Bone marrow (tissue), 2 donors: ENCODE results near the gene KAZN.

Experiments
- DNase-seq, 2 donors: peaks; one replicate each; lab custom pipeline; 2025; lab: John Stamatoyannopoulos, UW

Gene KAZN

DNA sequence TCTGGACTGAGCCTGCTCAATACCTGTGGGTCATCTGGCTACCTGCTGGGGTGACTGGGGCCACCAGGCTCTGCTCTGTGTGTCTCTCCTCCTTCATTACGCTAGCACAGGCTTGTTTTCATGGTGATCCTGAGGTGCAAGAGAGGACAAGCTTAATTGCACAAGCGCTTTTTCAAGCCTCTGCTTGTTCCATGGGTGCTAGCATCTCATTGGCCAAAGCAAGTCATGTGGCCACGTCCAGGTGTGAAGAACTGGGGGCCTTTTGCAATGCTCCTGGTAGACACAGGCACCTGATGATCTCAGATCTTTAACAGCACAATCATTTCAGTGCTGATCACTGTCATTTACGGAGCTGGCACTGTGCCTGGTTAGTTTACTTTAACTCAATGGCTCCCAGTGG is 114.6 kb downstream of the KAZN start:
- no peak for DNase-seq

DNA sequence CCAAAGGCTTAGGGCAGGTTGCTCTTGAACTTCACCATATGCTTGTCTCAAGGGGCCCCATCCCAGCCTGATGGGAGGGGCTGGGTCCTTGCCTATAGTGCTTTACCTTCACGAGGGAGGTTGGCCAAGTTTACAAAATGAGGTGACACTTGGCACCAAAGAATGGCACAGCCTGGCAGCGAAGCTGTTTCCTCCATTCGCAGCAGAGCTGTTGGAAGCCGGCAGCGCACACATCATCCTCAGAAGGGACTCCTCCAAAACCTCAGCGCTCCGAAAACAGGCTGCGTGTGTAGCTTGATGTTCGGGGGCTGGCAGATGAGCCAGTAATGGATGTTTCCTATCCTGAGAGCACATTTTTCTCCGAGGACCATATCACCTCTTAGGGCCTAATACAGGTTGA is 116.8 kb downstream of the KAZN start:
- DNase-seq = no peak

DNA sequence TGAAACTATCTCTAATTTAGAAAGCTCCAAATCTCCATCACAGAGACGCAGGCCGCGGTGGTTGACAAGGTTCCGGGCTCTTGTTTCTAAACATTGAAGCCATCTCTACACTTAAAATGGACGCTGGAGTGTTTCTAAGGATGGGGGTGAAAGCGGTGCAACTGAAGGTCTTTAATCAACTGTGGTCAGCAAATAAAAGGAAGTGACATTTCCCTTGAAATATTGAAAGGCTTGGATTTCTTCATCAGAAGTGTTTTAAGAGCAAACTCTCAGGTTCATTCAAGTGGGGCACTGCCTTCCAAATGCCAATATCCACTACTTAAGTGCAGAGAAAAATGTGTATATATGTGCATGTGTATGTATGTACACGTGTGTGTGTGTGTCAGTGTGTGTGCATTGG is 117.3 kb downstream of the KAZN start:
- no peak for DNase-seq

DNA sequence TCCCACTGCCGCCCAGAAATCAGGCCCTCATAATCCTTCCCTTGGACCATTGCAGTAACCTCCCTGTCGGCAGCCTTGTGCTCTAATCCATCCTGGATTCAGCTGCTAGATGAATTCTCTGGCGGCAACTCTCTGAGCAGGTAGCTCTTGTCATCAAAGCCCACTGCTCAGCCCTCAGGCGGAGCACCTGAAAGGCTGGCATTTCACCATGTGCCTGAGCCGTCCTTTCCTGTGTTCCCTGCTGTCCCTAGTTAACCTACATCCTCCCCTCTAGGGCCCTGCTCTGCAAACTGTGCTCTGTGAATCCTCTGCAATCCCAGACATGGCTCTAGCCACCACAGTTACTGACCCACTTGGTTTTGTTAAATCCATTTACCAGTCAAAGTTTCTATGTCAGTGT is 118.0 kb downstream of the KAZN start:
- DNase-seq = no peak

DNA sequence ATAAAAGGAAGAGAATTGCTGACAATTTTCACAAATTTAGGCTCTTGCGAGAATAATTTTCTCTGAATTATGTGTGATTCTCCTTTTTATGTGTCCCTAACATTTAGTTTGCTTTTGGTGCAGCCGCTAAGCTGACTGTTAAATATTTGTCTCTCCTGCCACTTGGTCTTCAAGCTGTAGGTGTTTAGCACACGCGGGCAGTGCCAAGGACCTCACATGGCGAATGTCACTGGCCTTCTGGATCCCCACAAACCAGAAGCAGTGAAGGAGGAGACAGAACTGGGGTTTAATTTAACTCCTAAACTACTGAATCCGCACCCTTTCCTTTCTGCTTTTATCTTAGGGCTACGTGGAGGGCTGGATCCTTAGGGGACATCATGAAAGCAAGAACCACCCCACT is 120.0 kb downstream of the KAZN start:
- DNase-seq = no peak

DNA sequence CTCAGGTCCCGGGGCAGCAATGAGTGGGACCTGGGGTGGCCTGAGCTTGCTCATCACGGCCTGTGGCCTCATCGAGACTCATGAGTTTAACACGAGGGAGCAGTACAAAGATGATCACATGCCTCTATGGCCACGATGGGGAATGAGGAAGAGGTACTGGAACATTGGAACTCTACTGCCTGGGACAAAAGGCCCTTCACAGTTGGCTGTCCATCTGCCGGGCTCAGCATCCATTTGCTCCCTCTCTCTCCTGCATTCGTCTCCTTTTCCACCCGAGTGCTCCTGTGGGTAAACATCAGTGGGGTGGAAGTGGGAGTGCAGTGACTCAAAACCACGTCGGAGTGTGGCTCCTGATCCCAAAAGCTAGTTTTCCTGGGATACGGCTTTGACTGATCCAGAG is 124.9 kb downstream of the KAZN start:
- DNase-seq = no peak

DNA sequence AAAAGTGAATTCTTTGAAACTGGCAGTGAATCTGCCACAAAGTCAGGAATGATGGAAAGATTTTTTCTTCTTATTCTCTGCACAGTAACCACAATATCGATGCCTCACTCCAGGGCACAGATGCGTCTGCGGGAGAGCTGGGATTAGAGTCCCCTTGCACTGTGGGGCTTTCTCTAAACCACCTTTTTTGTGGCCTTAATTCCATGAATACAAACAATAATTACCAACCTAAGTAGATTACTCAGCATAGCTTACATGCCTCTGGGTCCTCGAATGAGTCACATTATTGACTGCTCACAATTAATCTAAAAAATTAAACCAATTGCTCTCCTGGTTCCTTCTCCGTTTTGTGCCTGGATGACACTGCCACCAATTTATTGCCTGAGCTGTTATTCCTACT is 125.8 kb downstream of the KAZN start:
- DNase-seq = no peak

DNA sequence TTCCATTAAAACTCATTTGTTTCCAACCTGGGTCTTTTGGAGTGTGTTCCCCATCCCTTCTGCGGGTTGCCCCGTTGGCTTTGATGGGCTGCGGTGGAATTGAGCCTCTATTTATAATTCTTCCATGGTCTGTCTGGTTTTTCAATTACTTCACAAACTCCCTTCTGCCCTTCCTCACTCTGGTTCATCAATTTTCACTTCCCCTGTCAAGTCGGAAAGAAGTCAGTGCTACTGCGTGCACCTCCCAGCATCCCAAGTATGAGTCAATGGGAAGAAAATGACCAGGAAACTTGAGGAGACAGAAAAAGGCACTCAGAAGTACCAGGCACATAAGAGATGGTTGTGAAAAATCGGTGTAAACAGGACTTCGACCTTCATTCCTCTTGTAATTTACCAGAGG is 126.2 kb downstream of the KAZN start:
- DNase-seq = no peak

DNA sequence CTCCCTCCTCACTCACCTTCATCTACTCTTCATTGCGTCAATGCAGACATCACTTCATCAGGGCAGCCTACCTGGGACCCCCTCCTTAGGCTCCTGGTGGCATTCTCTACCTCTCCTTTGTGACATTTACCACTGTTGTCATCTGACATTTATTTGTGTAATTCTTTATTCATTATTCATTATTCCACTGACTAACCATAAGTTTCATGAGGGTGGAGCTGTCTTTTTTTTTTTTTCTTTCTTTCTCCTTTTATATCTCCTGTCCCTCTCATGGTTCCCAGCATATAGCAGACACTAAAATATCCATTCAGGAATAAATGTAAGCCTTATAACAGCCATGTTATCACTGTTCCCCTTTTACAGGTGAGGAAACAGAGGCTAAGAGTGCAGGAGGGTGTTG is 126.8 kb downstream of the KAZN start:
- DNase-seq = no peak

DNA sequence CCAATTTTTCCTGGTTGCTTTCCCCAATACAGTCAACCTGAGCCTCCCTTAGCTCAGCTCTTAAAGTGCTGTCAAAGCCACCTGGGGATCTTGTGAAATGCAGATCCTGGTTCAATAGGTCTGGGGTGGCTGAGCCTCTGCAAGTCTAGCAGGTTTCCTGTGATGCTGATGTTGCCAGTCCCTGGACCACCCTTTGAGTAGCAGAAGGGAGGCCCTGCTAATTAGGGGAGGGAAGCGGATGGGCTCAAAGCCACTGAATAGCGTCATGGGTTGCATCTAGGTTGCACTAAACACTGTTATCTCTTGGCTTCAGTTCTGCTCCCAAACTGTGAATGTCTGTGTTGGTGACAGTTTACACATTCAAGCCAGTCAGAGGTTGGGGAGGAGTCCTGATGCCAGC is 127.2 kb downstream of the KAZN start:
- no peak for DNase-seq

DNA sequence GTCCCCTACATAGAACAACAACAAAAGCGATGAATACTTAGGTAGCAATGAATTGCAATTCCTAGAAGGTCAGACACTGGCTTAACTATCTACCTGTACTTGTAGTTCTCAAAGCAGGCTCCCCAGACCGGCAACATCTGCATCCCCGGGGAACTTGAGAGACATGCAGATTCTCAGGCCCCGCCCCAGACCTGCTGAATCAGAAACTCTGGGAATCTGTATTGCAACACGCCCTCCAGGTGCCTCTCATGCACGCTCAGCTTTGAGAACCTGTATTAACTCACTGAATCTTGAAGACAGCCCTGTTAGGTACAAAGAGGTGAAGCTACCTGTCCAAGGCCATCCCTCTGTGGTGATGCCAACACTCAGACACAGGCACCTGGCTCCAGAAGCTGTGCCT is 128.1 kb downstream of the KAZN start:
- DNase-seq = no peak

DNA sequence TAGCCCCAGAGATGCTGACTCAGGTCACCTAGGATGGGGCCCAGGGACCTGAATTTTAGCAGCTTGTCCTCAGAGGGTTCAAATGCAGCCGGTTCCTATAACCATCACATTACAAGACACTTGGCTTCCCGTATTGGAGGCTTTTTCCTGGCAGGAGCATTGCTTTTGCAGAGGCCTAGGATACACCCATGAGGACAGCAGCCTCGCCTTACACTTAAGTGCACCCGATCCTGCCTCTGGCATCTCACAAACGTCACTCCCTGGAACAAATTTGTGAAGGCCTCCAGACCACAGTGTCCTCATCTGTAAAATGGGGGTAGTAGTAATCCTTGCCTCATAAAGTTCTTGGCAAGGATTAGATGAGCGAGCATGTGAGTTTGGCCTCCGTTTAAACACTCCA is 130.0 kb downstream of the KAZN start:
- DNase-seq = no peak

DNA sequence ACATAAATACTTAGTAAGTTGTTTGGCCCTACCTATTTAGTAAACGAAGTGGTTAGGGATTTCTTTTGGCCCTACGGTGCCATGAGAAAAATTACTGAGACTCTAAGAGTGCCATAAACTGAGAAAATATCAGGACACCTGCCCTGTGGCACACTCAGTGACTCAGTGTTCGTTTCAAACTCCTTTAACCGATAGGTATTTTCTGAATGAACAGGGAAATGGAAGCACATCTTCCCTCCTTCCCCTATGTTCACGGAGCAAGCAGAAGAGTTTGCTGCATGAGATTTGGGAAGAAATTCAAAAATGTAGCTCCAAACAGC is 134.2 kb downstream of the KAZN start:
- no peak for DNase-seq

DNA sequence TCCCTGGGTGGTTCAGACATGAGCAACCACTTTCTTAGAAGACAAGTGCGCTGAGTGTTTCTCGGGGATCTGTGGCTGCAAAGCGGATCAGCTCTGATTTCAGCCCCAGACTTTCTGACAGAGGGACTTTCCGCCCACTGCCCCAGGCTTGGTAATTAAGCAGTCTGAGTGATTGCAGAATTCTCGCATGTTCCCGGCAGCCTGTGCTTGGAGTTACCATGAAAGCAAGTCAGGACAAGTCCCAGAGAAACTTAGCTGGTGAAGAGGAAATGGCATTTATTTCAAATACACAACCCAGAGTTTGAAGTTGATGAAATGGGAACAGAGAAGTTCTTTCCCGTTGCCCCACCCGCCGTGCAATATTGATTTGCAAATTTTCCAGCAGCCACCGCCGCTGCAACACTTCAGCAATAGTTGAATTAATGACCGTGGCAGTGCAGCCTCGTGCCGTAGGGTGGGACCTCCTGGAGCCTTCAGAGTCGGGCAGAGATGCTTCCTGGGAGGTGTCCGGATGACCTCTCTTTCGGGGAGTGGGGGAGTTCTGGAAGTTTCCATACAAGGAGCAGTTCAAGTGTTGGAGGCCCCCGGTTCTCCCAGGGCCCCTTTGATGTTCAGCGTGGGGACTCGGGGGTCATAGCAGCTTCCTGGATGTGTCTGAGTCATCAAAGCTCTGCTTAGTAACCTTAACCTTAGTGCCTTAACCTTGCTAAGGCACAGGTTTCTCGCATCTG is 134.7 kb downstream of the KAZN start:
- no peak for DNase-seq

DNA sequence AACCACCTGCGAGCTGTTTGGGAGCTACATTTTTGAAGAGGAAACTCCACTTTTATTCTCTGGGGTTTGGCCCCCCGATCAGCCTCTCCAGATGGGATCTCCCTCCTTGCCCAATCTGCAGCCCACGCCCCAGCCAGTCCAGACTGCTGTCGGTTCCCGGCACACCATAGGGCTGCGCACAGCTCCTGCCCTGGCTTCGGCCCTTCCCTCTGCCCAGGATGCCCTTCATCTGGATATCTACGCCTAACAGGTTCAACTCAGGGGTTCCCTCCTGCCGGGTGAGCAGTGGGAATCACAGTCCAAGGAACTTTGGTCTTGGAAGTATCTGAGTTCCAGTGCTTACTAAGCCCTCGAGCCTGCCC is 135.3 kb downstream of the KAZN start:
- DNase-seq = no peak

DNA sequence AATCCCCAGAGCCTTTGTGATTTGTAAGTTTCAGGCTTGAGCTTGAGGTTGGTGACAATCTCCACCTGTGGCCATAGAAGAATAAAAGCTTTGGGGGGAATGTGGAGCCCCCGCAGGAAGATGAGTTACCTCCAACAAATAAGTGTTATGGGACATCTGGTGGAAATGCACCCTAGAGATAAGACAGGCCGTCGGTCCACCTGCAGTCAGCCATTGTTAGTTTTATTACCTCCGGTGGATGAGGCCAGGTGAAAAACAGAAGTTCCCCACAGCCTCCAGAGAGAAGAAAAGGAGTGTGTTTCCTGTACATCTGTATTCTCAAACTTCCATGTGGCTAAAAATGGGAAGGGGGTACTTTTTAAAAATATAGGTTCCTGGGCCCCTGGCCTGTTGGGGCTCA is 137.4 kb downstream of the KAZN start:
- no peak for DNase-seq

DNA sequence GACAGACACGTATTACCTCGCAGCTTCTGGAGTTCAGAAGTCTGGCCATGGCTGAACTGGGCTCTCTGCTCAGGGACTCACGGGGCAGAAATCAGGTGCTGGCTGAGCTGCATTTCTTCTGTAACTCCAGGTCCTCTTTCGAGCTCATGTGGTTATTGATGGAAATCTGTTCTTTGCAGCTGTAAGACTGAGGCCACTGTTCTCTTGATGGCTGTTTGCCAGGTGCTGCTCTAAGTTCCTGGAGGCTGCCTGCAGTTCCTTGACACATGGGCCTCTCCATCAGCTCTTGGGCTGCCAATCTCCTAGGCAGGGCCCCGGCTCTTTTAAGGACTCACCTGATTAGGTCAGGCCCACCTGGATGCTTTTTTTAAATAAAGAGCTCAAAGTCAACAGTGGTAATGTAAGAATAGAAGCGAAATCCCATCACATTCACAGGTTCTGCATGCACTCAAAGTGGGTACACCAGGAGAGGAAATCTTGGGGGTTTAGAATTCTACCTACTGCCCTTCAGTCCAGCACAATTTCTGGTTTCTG is 139.1 kb downstream of the KAZN start:
- DNase-seq = no peak

DNA sequence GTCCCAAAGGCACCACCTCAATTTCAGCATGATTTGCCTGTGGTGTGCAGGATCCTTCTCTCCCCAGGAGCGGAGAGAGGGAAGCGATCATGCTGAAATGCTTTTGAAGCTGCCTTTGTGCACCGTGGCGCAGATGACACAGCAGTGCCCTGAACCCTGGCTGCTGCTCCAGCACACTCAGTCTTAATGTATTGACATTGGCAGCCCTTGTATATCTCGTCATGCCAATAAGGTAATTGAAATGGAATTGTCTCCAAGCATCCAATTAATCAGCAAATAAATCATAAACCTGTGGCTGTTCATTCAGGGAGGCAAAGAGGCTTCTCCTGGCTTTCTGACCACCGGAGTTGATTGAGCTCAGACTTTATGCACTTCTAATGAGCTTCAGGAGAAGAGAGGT is 139.8 kb downstream of the KAZN start:
- no peak for DNase-seq

DNA sequence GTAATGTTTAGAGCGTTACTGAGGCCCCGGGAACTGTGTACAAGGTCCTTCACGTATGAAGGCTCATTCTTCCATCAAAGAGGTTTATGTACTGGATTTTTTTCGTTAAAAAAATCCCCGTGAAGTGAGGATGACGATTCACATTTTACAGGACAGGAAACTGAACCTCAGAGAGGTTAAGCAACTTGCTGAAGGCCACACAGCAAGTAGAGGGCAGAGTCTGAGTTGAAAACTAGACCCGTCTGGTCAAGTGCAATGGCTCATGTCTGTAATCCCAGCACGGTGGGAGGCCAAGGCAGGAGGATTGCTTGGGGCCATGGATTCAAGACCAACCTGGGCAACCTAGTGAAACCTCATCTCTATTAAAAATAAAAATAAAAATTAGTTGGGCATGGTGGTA is 140.2 kb downstream of the KAZN start:
- no peak for DNase-seq

DNA sequence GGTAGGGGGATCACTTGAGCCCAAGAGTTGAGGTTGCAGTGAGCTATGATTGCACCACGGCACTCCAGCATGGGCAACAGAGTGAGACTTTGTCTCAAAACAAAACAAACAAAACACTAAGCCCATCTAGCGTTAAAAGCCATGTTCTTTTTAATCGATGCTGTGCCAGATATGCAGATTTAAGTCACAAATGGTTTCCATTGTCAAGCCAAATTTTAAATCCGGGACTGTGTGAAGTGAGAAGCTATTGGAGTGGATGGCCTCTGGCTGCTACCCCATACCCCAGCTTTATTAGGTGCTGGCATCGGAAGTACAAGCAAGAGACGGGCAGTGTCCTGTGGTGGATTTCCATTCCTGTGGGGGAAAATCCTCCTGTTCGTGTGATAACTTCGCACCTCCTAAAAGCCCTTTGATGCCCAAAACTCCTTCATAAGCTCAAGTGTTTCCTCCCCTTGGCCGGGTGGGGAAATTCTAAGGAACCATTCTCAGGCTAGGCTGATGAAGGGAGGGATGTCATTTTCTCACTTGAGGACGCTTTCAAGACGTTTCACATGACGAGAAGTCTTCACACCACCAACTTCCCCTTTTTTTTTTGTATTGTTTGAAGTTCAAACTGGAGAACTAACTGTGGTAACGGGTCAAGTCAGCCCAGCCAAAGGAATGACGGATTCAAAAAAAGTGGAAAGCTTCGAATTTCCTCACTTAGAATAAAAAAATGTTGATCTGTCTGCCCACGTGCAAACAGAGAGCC is 140.8 kb downstream of the KAZN start:
- no peak for DNase-seq

DNA sequence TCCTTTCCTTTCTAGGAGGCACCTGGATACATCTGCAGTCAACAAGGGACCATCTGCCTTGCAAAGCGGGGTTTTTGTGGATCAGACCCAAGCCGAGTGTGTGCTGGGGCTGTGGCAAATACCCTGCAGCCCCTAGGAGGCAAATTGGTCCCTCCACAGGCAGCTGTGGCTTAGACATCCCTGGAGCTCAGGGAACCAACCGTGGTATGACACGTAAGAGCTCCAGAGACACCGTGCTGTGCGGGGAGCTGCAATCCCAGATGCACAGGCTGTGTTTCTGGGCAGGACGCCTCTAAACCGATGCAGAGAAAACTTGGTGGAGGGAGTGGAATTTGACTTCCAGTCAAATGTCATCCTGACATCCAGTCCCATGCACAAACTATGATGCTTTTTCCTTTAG is 141.5 kb downstream of the KAZN start:
- DNase-seq = no peak

DNA sequence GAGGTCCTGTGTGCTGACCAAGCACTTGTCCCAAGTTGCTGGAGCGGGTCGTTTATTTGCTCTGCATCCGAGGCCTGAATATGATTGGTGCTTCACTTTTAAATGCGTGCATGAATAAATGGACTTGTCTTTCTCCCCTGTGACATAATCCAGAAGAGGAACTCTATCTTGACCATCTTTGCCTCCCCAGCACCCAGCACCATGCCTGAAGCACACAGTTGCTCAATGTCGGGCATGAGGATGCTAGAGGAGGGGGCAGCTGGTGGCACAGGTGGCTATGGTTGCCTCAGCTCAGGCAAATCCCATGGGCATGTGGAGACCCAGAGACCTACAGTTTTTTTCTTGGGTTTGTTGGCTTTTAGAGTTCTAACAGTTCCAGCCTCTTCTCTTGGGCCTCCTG is 142.6 kb downstream of the KAZN start:
- no peak for DNase-seq

DNA sequence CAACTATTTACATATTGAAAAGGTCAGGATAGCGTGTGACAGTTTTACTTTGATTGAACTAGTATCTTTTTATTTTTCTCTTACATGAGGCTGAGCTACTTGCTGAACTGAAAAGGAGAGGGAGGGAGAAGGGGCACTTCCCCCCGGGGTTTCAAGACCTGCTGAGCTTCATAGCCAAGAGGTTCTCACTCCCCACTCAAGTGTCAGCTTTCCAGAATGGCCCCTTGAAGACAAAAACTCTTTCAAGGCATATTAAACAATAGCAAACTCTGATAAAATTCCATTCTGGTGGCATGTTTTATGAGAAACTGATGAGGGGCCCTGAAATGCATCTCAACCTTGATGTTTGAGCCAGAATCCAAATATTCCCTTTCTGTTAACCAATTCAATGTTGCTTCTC is 143.0 kb downstream of the KAZN start:
- no peak for DNase-seq
